Pancreas (tissue), 10 donors: Measurements from ENCODE around the gene DNAJC2. TPM values are rescaled to one million over a fixed set of nuclear protein-coding genes. Genes with fewer than 3 reads are reported as not detected.

ENCODE experiments used
- ATAC-seq, 4 donors: fragments of 200-7000 bp; cut with Tn5 transposase; one replicate each; pipeline versions ENCODE4 v1.8.0 to v1.9.1; 2020; ENCODE audit warnings: mild to moderate bottlenecking in 4 of 4, moderate library complexity in 4 of 4
- DNase-seq, 6 donors: peaks; one replicate each; pipeline ENCODE4 v3.0.0-alpha.2; 2020
- FAIRE-seq: peaks from 2 replicates; lab custom pipeline; 2012; peaks lifted over from hg19 to GRCh38; lab: Jason Lieb, UNC
- H3K27ac ChIP-seq, 4 donors: fragments of 200-600 bp; sonication (generic); 1 replicate in 3 of 4; 2 replicates in 1 of 4; pipeline versions ENCODE4 v1.5.0 to v1.8.0; 2020
- H3K27me3 ChIP-seq, 4 donors: fragments of 200-600 bp; one replicate each; pipeline ENCODE4 v1.8.0; 2021
- H3K36me3 ChIP-seq, 3 donors: fragments of 200-600 bp; sonication (generic) in 1 of 3; one replicate each; pipeline versions ENCODE4 v1.5.0 to v1.8.0; 2020 to 2021
- H3K4me1 ChIP-seq, 3 donors: fragments of 200-600 bp; one replicate each; pipeline ENCODE4 v1.8.0; 2021
- H3K4me3 ChIP-seq, 4 donors: fragments of 200-600 bp; sonication (generic) in 2 of 4; one replicate each; pipeline versions ENCODE4 v1.5.0 to v1.8.0; 2020 to 2021
- H3K9me3 ChIP-seq, 4 donors: fragments of 200-600 bp; one replicate each; pipeline ENCODE4 v1.8.0; 2021
- WGBS, 2 donors: extraction: QIAGEN DNeasy Blood & Tissue Kit; methylation state at CpG; one replicate each; pipeline ENCODE4 v1.1.7; 2013; 5-methylcytosine and 5-hydroxymethylcytosine counted together
- intact Hi-C, 3 donors: fragments of 100-400 bp; cut with DNase I; formaldehyde crosslinking; loops; one replicate each; pipeline versions ENCODE4 v1.11.1 to v1.14.2; 2022
- polyA plus RNA-seq, 2 donors: library from polyadenylated mRNA; stranded (reverse); fragments of 200-250 nt; gene quantifications; one replicate each; pipeline ENCODE4 v1.2.3, GENCODE V29; 2013
- total RNA-seq, 6 donors: library from RNA; stranded (reverse); fragmentation: NEBNext Ultra II Directional in 4 of 6; extraction: Animal tissue kit (Norgen Biotek cat#: 25700) in 4 of 6; gene quantifications; one replicate each; pipeline versions ENCODE4 v1.2.1 to v1.2.4, GENCODE V29; 2021 to 2023
- TF ChIP-seq, protein P1 (sequence below), 4 donors: fragments of 200-600 bp; sonication (generic) in 3 of 4; IDR thresholded peaks; one replicate each; pipeline versions ENCODE4 v1.5.0 to v1.8.0; 2021; ENCODE audit warnings: antibody characterized with exemption in 4 of 4
- donor health status: healthy with polysubstance abuse.
- donor health status: DM: no; HTN: no; CAD: no; lungs with moderate emphysema.
- donor health status: DM: no; HTN: no; CAD: no.
- donor health status: control.
- donor health status: control.
- donor health status: Bipolar disorder and iron deficiency.
- donor health status: DM: yes; HTN: yes; CAD: no.
- donor health status: DM: no; HTN: no; CAD: no.
- donor health status: DM: no; HTN: no; CAD: no.
- donor health status: DM: yes; HTN: yes; CAD: no.

Gene DNAJC2
- total and polyA plus RNA-seq, 8 donors, result 8.1 to 24.4 (median 11.5) TPM

DNA sequence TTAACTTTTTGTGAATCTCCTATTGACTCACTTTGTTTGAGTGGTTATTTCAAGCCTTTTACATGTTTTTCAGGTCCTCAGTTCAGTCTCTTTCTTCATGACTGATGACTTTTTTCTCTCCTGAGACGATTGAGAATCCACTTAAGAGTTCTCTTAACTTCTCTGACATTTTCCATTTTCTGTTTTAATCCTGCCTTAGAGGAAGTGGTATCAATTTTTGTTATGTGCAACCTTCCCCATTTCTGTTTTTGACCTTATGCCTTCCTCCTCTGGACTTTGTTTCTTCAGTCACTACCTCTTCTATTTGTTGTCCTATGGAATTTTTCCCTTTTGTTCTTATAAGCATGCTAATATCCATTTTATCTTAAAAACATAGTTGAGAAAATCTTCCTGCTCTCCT, 5.2 kb upstream of the DNAJC2 start:
- Histone ChIP-seq H3K27ac (no peak overlapping the region), H3K4me1 (peaks cover 0 to 29% (median 9%) of the 10 kb centered on the region in 3 donors), H3K9me3 (no peaks in the 10 kb centered on the region), H3K27me3 (no peaks in the 10 kb centered on the region), H3K4me3 (no peak overlapping the region), H3K36me3 (peaks cover 0 to 6% (median 0%) of the 10 kb centered on the region in 3 donors)
- WGBS, 2 donors, result 30 to 41% methylated on average over 1 of the region's 1 CpG
- ATAC-seq, result no peak
- DNase-seq, result no peak
- FAIRE-seq, result no peak
- TF ChIP-seq, protein P1, sequence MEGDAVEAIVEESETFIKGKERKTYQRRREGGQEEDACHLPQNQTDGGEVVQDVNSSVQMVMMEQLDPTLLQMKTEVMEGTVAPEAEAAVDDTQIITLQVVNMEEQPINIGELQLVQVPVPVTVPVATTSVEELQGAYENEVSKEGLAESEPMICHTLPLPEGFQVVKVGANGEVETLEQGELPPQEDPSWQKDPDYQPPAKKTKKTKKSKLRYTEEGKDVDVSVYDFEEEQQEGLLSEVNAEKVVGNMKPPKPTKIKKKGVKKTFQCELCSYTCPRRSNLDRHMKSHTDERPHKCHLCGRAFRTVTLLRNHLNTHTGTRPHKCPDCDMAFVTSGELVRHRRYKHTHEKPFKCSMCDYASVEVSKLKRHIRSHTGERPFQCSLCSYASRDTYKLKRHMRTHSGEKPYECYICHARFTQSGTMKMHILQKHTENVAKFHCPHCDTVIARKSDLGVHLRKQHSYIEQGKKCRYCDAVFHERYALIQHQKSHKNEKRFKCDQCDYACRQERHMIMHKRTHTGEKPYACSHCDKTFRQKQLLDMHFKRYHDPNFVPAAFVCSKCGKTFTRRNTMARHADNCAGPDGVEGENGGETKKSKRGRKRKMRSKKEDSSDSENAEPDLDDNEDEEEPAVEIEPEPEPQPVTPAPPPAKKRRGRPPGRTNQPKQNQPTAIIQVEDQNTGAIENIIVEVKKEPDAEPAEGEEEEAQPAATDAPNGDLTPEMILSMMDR (IDR thresholded peaks at IDR 0.05), result no peak
- intact Hi-C loops, result no loop called here

DNA sequence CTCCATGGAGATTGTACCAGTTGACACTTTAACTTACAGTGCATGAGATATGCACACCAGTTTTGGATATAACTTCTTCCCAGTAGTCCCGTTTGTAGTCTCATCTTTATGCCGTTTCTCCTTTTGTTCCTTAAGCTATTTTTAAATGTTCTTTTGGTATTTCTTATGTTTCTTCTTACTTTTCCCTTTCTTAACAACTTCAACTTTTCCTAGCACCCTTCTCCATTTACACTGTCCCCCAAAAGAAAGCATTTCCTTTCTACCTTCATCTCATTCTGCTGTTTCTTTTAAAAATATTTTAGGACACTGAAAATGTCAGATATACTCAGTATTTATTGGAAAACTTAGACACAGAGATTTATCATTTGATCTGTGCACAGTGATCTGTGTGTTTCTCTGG, 4.4 kb upstream of the DNAJC2 start:
- Histone ChIP-seq H3K9me3 (no peaks in the 10 kb centered on the region), H3K36me3 (peaks cover 0 to 5% (median 0%) of the 10 kb centered on the region in 3 donors), H3K4me3 (peak overlapping the region in 2 of 4 donors; percentile 74 to 75), H3K4me1 (peaks cover 0 to 29% (median 9%) of the 10 kb centered on the region in 3 donors), H3K27me3 (no peaks in the 10 kb centered on the region), H3K27ac (no peak overlapping the region)
- TF ChIP-seq, protein P1 (IDR thresholded peaks at IDR 0.05), result no peak
- ATAC-seq, result no peak
- intact Hi-C loops, result no loop called here
- no peak for FAIRE-seq
- DNase-seq, result no peak
- WGBS, 2 donors, result 17 to 19% methylated on average over 2 of the region's 2 CpGs

DNA sequence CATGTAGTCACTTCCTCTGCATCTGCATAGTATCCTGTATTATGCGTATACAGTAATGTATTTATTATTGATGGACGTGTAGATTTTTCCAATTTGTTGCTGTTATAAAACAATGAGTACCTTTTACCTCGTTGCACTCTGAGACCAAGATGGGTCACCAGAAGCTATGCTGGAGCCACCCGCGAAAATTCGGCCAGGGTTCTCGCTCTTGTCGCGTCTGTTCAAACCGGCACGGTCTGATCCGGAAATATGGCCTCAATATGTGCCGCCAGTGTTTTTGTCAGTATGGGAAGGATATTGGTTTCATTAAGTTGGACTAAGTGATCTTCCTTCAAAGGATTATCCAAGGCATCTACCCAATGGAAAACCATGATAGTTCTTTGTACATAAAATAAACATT, 3.9 kb upstream of the DNAJC2 start:
- Histone ChIP-seq H3K27me3 (no peaks in the 10 kb centered on the region), H3K27ac (peak overlapping the region in 1 of 4 donors; percentile 86), H3K9me3 (no peaks in the 10 kb centered on the region), H3K4me1 (peaks cover 0 to 32% (median 12%) of the 10 kb centered on the region in 3 donors), H3K36me3 (peaks cover 0 to 2% (median 0%) of the 10 kb centered on the region in 3 donors), H3K4me3 (peak overlapping the region; percentile 74 to 94 (median 82))
- ATAC-seq (no peak), FAIRE-seq (no peak), DNase-seq (no peak)
- intact Hi-C loops, result no loop called here
- TF ChIP-seq, protein P1 (IDR thresholded peaks at IDR 0.05), result no peak
- 5 to 9% methylated on average over 13 of the region's 13 CpGs for WGBS, 2 donors

DNA sequence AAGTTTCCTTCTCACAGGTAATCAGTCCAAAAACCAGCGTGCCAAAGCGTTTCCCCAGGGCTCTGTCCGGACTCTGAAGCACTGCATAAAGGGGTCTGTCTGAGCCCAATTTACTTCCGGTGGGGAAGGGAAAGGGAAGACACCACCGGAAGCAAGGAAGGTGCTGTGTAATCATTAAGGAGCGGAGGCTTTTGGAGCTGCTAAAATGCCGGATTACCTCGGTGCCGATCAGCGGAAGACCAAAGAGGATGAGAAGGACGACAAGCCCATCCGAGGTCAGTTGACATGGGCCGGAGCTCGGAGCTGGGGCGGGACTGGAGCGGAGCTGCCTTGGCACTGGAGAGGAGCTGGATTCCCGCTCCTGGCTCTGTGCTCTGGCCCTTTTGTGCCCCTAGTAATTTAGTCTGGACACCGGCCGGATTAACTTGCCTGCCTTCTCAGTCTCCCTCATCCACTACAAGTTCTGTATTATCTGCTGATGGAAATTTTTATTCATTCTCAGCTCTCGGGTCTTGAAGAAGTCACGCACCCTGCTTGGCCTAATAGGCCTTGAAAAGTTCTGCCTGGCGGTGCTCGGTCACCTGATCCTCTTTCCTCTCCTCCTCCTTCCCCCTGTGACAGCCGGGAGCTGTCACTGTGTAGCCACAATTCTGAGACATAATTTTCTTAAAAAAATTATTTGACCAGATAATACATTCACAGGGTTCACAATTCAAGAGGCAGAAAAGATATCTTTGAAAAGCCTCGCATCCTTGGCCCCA, 3.1 kb upstream of the DNAJC2 start, which contains the start of gene PSMC2:
Gene PSMC2, plus strand, starts transcription at position 137 of the 761 bp plus-strand sequence. Its CDS starts 69 bp downstream, at position 206.
- H3K27me3 ChIP-seq, result no peaks in the 10 kb centered on the region
- H3K27ac ChIP-seq, result peak within 1 kb of the TSS; percentile 54 to 88 (median 82)
- peaks cover 0 to 39% (median 17%) of the 10 kb centered on the region in 3 donors for H3K4me1 ChIP-seq
- ATAC-seq (peak; percentile 80 to 88 (median 84)), FAIRE-seq (no peak), DNase-seq (peak in 5 of 6 donors; percentile 43 to 88 (median 65))
- H3K9me3 ChIP-seq, result no peaks in the 10 kb centered on the region
- peak within 1 kb of the TSS; percentile 74 to 94 (median 82) for H3K4me3 ChIP-seq
- TF ChIP-seq, protein P1 (IDR thresholded peaks at IDR 0.05), result no peak
- intact Hi-C loops, result no loop called here
- WGBS, 2 donors, result 0 to 1% methylated on average over 24 to 25 of the region's 25 CpGs
- no peaks in the 10 kb centered on the region for H3K36me3 ChIP-seq

DNA sequence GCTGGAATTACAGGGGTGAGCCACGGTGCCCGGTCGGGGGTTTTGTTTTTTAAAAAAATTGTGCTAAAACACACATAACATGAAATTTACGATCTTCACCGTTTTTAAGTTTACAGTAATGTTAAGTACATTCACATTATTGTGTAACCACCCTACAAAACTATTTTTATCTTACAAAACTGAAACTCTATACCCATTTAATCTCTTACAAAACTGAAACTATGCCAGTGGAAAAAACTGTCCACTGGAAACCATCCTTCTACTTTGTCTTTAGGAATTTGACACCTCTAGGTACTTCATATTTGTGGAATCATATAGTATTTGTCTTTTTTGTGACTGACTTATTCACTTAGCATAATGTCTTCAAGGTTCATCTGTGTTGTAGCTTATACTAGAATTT, 1.8 kb upstream of the DNAJC2 start:
- Histone ChIP-seq H3K4me1 (peaks cover 0 to 44% (median 23%) of the 10 kb centered on the region in 3 donors), H3K36me3 (peaks cover 0 to 5% (median 0%) of the 10 kb centered on the region in 3 donors), H3K9me3 (no peaks in the 10 kb centered on the region), H3K27me3 (no peaks in the 10 kb centered on the region), H3K4me3 (no peak overlapping the region), H3K27ac (no peak overlapping the region)
- no peak for FAIRE-seq
- DNase-seq, result no peak
- ATAC-seq, result no peak
- TF ChIP-seq, protein P1 (IDR thresholded peaks at IDR 0.05), result no peak
- 78 to 87% methylated on average over 5 of the region's 5 CpGs for WGBS, 2 donors
- intact Hi-C loops, result no loop called here
